DMS79 treated with DMSO at 0.1 percent for 48 hours (cell line): ENCODE results near the gene ASPSCR1.
A peak's percentile ranks its signal among the peaks of the same experiment; 100 is the strongest.

Source experiments
- DNase-seq: peaks from one replicate; lab custom pipeline; 2025; lab: John Stamatoyannopoulos, UW

Gene ASPSCR1

GRCh38 chr17:82041144-82041814 lies 63.9 kb downstream of the ASPSCR1 start:
- DNase-seq, result no peak

- no peak for DNase-seq
These were observed 65.2 kb downstream of the ASPSCR1 start for GRCh38 chr17:82042649-82043048.

- no peak for DNase-seq
These were observed 66.1 kb downstream of the ASPSCR1 start for GRCh38 chr17:82043507-82043906.

GRCh38 chr17:82045936-82046484 lies 68.6 kb downstream of the ASPSCR1 start:
- no peak for DNase-seq

- DNase-seq, result no peak
These were observed 69.5 kb downstream of the ASPSCR1 start for GRCh38 chr17:82046903-82047302.

GRCh38 chr17:82047379-82047778 lies 70.0 kb downstream of the ASPSCR1 start:
- DNase-seq, result no peak

- no peak for DNase-seq
These were observed 70.6 kb downstream of the ASPSCR1 start for GRCh38 chr17:82047914-82048570.

GRCh38 chr17:82048571-82048971 lies 71.1 kb downstream of the ASPSCR1 start:
- no peak for DNase-seq

GRCh38 chr17:82049106-82049505 lies 71.7 kb downstream of the ASPSCR1 start:
- no peak for DNase-seq

- no peak for DNase-seq
These were observed 72.1 kb downstream of the ASPSCR1 start for GRCh38 chr17:82049521-82049971.

- no peak for DNase-seq
These were observed 72.8 kb downstream of the ASPSCR1 start for GRCh38 chr17:82050152-82050760.

- no peak for DNase-seq
These were observed 73.6 kb downstream of the ASPSCR1 start for GRCh38 chr17:82050761-82051641.

GRCh38 chr17:82051776-82052637 lies 74.6 kb downstream of the ASPSCR1 start, which contains the start of the genes GPS1 and RFNG:
Gene GPS1 (plus strand): TSS chr17:82051898. CDS start chr17:82051932, 34 bp downstream.
Gene RFNG (minus strand): TSS chr17:82051811. CDS start chr17:82051766, 45 bp downstream.
- DNase-seq, result peak; percentile 21

GRCh38 chr17:82052638-82053059 lies 75.2 kb downstream of the ASPSCR1 start:
- DNase-seq, result no peak

- DNase-seq, result no peak
These were observed 75.7 kb downstream of the ASPSCR1 start for GRCh38 chr17:82053130-82053529.

- no peak for DNase-seq
These were observed 76.3 kb downstream of the ASPSCR1 start for GRCh38 chr17:82053556-82054263.

GRCh38 chr17:82054351-82055022 lies 77.1 kb downstream of the ASPSCR1 start:
- no peak for DNase-seq

GRCh38 chr17:82055023-82055964 lies 77.9 kb downstream of the ASPSCR1 start:
- no peak for DNase-seq
